Measurements from ENCODE around the gene RYR2. TPM values are rescaled to one million over a fixed set of nuclear protein-coding genes. Genes with fewer than 3 reads are reported as not detected.

RYR2 gene
- total RNA-seq, 6 experiments from 2014 or later = 0.05 to 0.17 TPM; not detected in 4

DNA sequence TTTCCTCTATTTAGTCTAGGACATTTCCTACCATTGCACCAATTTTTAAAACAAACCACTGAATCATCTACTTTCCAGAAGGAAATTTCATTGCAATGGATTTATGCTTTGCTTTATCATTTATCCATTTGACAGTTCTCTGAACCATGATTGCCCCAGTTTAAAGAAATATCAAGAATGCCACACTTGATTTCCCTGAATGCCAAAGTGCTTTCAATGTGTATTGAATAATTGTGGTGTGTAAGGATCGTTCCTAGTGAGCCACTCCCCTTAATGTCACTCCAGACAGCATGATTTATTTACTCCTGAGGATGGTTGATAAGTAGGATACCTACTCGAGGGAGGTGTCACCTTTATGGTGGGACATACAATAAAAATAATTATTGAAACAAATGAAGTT lies 169.6 kb downstream of the RYR2 start:
- H3K27me3 Mint-ChIP-seq (ENCODE audit: insufficient read depth) = no peaks in the 10 kb centered on the region
- peaks cover 30% of the 10 kb centered on the region for H3K9me3 Mint-ChIP-seq
- no peak overlapping the region for H3K27ac Mint-ChIP-seq
- no peak for DNase-seq
- H3K36me3 Mint-ChIP-seq (ENCODE audit: low read depth) = no peaks in the 10 kb centered on the region
- TF ChIP-seq, protein P1, sequence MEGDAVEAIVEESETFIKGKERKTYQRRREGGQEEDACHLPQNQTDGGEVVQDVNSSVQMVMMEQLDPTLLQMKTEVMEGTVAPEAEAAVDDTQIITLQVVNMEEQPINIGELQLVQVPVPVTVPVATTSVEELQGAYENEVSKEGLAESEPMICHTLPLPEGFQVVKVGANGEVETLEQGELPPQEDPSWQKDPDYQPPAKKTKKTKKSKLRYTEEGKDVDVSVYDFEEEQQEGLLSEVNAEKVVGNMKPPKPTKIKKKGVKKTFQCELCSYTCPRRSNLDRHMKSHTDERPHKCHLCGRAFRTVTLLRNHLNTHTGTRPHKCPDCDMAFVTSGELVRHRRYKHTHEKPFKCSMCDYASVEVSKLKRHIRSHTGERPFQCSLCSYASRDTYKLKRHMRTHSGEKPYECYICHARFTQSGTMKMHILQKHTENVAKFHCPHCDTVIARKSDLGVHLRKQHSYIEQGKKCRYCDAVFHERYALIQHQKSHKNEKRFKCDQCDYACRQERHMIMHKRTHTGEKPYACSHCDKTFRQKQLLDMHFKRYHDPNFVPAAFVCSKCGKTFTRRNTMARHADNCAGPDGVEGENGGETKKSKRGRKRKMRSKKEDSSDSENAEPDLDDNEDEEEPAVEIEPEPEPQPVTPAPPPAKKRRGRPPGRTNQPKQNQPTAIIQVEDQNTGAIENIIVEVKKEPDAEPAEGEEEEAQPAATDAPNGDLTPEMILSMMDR (IDR thresholded peaks at IDR 0.05) = no peak
- no peak overlapping the region for H3K4me3 Mint-ChIP-seq
- no peaks in the 10 kb centered on the region for H3K4me1 Mint-ChIP-seq (ENCODE audit: low read depth)

GRCh38 chr1:237219751-237220642 lies 178.0 kb downstream of the RYR2 start:
- Mint-ChIP-seq H3K27ac (no peak overlapping the region), H3K36me3 (ENCODE audit: low read depth) (no peaks in the 10 kb centered on the region; the same call in 1 of the 2 replicates), H3K27me3 (ENCODE audit: insufficient read depth) (peaks cover 2% of the 10 kb centered on the region), H3K4me1 (ENCODE audit: low read depth) (no peaks in the 10 kb centered on the region), H3K4me3 (no peak overlapping the region), H3K9me3 (peaks cover 58% of the 10 kb centered on the region)
- DNase-seq = no peak
- TF ChIP-seq, protein P1 (IDR thresholded peaks at IDR 0.05) = no peak

DNA sequence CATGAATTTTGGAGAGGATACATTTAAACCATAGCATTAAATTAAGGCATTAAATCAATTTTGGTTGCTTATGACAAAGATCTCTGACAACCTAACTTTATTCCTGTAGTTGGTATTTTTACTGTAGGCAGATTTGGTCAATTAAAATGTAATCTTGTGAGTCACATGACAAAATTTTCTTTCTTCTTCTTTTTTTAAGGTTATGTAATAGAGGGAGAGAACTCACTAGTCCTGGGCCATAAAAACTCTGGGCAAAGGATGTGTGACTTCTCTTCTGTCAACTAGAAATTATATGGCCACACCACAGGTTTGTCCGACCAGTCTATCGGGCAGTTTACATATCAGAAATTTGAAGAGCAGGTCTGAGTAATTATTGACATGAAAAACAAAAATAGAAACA lies 181.4 kb downstream of the RYR2 start:
- H3K9me3 Mint-ChIP-seq = peaks cover 69% of the 10 kb centered on the region
- H3K36me3 Mint-ChIP-seq (ENCODE audit: low read depth) = no peaks in the 10 kb centered on the region
- H3K4me1 Mint-ChIP-seq (ENCODE audit: low read depth) = no peaks in the 10 kb centered on the region
- TF ChIP-seq, protein P1 (IDR thresholded peaks at IDR 0.05) = no peak
- no peak for DNase-seq
- no peak overlapping the region for H3K4me3 Mint-ChIP-seq
- H3K27me3 Mint-ChIP-seq (ENCODE audit: insufficient read depth) = no peaks in the 10 kb centered on the region; the same call in 1 of the 2 replicates
- H3K27ac Mint-ChIP-seq = no peak overlapping the region

DNA sequence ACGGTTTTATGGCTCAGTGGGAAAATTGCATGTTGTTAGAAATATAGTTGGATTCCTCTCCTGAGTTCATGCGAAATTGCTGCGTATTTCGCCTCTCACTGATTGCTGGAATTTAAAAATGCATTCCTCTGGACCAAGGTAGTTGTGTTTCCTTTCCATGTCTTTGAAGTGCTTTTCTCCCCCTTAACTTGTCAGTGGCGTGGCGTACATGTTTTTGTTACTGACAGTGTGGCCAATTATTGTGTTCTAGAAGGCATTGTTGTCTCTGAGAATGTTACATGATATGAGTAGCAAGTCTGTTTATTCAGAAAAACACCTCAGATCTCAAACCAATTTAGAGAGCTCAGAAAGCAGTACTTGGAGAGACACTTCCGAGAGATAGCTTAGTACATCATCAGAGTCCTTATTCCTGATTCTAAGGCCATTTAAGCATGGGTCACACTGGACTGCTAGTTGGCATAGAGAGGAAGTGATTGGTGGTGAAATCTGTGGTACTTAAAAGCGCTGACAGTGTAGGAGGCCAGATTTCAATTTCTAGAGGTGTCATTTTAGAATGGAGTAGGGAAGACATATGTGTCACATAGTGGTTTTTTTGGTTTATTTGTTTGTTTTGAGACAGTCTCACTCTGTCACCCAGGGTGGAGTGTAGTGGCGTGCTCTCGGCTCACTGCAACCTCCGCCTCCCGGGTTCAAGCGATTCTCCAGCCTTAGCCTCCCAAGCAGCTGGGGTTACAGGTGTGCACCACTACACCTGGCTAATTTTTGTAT lies 184.4 kb downstream of the RYR2 start:
- peaks cover 70% of the 10 kb centered on the region for H3K9me3 Mint-ChIP-seq
- no peak overlapping the region for H3K4me3 Mint-ChIP-seq
- H3K4me1 Mint-ChIP-seq (ENCODE audit: low read depth) = no peaks in the 10 kb centered on the region
- H3K27ac Mint-ChIP-seq = no peak overlapping the region
- no peak for DNase-seq
- no peaks in the 10 kb centered on the region; the same call in 1 of the 2 replicates for H3K27me3 Mint-ChIP-seq (ENCODE audit: insufficient read depth)
- TF ChIP-seq, protein P1 (IDR thresholded peaks at IDR 0.05) = no peak
- no peaks in the 10 kb centered on the region for H3K36me3 Mint-ChIP-seq (ENCODE audit: low read depth)

DNA sequence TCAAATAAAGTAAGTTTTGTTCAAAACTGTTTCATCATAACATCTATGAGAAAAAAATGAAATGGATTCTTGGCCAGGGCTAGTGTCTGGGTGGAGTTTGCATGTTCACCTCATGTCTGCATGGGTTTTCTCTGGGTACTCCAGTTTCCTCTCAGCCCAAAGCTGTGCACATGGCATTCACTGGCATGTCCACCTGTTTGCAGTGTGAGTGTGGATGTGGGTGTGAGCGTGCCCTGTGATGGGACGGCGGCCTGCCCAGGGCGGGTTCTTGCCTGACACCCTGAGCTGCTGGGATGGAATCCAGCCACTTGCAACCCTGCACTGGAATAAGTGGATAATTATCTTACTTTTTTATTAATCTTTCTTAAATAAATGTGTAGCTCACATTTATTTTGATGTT lies 185.5 kb downstream of the RYR2 start:
- no peaks in the 10 kb centered on the region for H3K4me1 Mint-ChIP-seq (ENCODE audit: low read depth)
- H3K27me3 Mint-ChIP-seq (ENCODE audit: insufficient read depth) = no peaks in the 10 kb centered on the region; the same call in 1 of the 2 replicates
- no peak overlapping the region for H3K4me3 Mint-ChIP-seq

More for the DNA sequence above, 185.5 kb downstream of the RYR2 start:
- TF ChIP-seq, protein P1 (IDR thresholded peaks at IDR 0.05) = no peak
- Mint-ChIP-seq H3K36me3 (ENCODE audit: low read depth) (no peaks in the 10 kb centered on the region), H3K27ac (no peak overlapping the region), H3K9me3 (peaks cover 70% of the 10 kb centered on the region)
- no peak for DNase-seq
